PC-9 (cell line): Measurements from ENCODE around the gene PHC3.

Experiments used
- EZH2 ChIP-seq: fragments of 200-600 bp; sonication (generic); IDR thresholded peaks from 2 replicates; pipeline ENCODE4 v1.8.0; 2017; ENCODE audit warnings: antibody characterized with exemption, low read depth
- TF ChIP-seq, protein P1 (sequence below): fragments of 200-600 bp; sonication (generic); conservative IDR thresholded peaks from 2 replicates; pipeline ENCODE4 v1.6.1; 2017; ENCODE audit warnings: mixed run types, antibody characterized with exemption, mild to moderate bottlenecking, moderate library complexity

DNA sequence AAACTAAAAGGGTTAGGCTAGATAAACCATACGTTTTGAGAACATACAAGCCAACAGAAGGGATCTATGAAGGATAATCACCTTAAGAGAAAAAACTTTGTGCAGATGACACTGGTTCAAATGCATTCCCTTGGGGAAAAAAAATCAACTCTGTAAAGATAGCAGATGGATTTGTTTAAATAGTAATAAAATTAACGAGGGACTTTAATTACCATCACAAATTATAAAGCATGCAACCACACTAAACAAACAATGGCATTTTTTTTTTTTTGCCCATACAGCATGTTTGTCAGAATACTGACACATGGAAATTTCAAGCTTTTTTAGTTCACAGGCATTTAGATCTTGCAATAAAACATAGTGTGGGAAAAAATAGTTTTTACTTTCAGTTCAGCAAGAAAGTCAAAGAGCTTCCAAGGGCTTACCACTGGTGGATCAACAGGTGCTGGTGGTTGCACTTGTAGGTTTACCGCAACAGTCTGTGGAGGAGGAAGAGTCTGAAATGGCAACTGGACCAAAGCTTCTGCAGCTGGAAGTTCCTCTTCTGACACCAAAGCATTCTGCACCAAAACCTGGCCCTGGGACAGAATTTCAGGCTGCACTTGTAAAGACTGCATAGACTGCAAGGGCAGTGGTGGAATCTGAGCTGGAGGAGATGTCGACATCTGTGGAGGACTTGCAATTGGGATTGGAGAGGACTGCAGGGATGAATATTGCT, 53.1 kb downstream of the PHC3 start:
- TF ChIP-seq, protein P1, sequence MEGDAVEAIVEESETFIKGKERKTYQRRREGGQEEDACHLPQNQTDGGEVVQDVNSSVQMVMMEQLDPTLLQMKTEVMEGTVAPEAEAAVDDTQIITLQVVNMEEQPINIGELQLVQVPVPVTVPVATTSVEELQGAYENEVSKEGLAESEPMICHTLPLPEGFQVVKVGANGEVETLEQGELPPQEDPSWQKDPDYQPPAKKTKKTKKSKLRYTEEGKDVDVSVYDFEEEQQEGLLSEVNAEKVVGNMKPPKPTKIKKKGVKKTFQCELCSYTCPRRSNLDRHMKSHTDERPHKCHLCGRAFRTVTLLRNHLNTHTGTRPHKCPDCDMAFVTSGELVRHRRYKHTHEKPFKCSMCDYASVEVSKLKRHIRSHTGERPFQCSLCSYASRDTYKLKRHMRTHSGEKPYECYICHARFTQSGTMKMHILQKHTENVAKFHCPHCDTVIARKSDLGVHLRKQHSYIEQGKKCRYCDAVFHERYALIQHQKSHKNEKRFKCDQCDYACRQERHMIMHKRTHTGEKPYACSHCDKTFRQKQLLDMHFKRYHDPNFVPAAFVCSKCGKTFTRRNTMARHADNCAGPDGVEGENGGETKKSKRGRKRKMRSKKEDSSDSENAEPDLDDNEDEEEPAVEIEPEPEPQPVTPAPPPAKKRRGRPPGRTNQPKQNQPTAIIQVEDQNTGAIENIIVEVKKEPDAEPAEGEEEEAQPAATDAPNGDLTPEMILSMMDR: no peak
- no peak for TF ChIP-seq EZH2
